Parathyroid adenoma (tissue), 2 donors: Measurements from ENCODE around the gene EDNRB.
"Not testable (repeated sequence)": the region's sequence is repeated elsewhere in the genome, so short reads cannot be mapped to it uniquely, and the experiment has no call there.

Source experiments
- H2AFZ ChIP-seq: fragments of 300-600 bp; sonication (generic); one replicate; pipeline ENCODE4 v1.7.0; 2017; ENCODE audit warnings: antibody characterized with exemption, mild to moderate bottlenecking
- H3K27ac ChIP-seq: fragments of 300-600 bp; sonication (generic); one replicate; pipeline ENCODE4 v1.7.0; 2017
- H3K27me3 ChIP-seq: fragments of 300-600 bp; sonication (generic); one replicate; pipeline ENCODE4 v1.7.0; 2017; ENCODE audit warnings: low read length; ENCODE audit not compliant: control insufficient read depth, insufficient read depth
- H3K36me3 ChIP-seq: fragments of 300-600 bp; sonication (generic); one replicate; pipeline ENCODE4 v1.7.0; 2017; ENCODE audit warnings: low read length; ENCODE audit not compliant: control insufficient read depth, insufficient read depth
- H3K4me1 ChIP-seq: fragments of 300-600 bp; sonication (generic); one replicate; pipeline ENCODE4 v1.7.0; 2017; ENCODE audit warnings: control low read depth
- H3K4me2 ChIP-seq: fragments of 300-600 bp; sonication (generic); one replicate; pipeline ENCODE4 v1.7.0; 2017; ENCODE audit warnings: low read length
- H3K4me3 ChIP-seq: fragments of 300-600 bp; sonication (generic); one replicate; pipeline ENCODE4 v1.7.0; 2017; ENCODE audit warnings: low read depth, low read length
- H3K79me2 ChIP-seq: fragments of 300-600 bp; sonication (generic); one replicate; pipeline ENCODE4 v1.7.0; 2017; ENCODE audit warnings: control low read depth
- H3K9ac ChIP-seq: fragments of 300-600 bp; sonication (generic); one replicate; pipeline ENCODE4 v1.7.0; 2017; ENCODE audit warnings: mild to moderate bottlenecking
- H3K9me3 ChIP-seq: fragments of 300-600 bp; sonication (generic); one replicate; pipeline ENCODE4 v1.7.0; 2017; ENCODE audit warnings: low read length; ENCODE audit not compliant: control insufficient read depth
- CTCF ChIP-seq: fragments of 300-600 bp; sonication (generic); IDR thresholded peaks from one replicate; pipeline ENCODE4 v1.7.0; 2017; ENCODE audit warnings: antibody characterized with exemption, mild to moderate bottlenecking
- donor health status: primary hyperparathyroidism.

The EDNRB gene

GRCh38 chr13:77918391-77919245, at the start of gene EDNRB:
Gene EDNRB (minus strand): TSS chr13:77918831. CDS start chr13:77918573, 258 bp downstream.
- Histone ChIP-seq H3K36me3 (no peaks in the 10 kb centered on the region), H2AFZ (peak within 1 kb of the TSS; percentile 64), H3K79me2 (no peaks in the 10 kb centered on the region), H3K27ac (peak within 1 kb of the TSS; percentile 78), H3K4me2 (peak within 1 kb of the TSS; percentile 86), H3K9ac (no peak within 1 kb of the TSS), H3K4me1 (no peaks in the 10 kb centered on the region), H3K27me3 (no peaks in the 10 kb centered on the region), H3K9me3 (no peaks in the 10 kb centered on the region), H3K4me3 (peak within 1 kb of the TSS; percentile 62)
- no peak for TF ChIP-seq CTCF

DNA sequence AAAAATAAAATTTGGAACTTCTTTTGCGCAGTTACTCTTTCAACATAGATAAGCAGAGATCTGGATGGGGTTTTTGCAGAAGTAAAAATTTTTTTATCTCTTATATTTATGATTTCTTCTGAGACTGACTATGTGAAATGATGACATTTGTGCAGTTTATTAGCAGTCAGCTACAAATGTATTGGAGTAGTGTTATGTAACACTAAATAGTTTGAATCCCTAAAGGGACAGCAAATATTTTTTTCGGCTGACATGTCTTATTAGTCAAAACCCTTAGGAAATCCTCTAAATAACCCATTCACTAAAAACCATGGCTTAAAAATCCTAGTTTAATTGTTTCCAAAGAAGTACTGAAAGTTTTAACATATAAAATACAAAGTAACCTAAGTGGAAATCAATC, 48.0 kb upstream of the EDNRB start:
- Histone ChIP-seq H3K79me2 (no peaks in the 10 kb centered on the region), H3K36me3 (no peaks in the 10 kb centered on the region), H3K4me1 (no peaks in the 10 kb centered on the region), H3K9me3 (no peaks in the 10 kb centered on the region), H2AFZ (no peak overlapping the region), H3K27me3 (no peaks in the 10 kb centered on the region), H3K27ac (no peak overlapping the region), H3K9ac (no peak overlapping the region), H3K4me2 (no peak overlapping the region), H3K4me3 (no peak overlapping the region)
- no peak for TF ChIP-seq CTCF

DNA sequence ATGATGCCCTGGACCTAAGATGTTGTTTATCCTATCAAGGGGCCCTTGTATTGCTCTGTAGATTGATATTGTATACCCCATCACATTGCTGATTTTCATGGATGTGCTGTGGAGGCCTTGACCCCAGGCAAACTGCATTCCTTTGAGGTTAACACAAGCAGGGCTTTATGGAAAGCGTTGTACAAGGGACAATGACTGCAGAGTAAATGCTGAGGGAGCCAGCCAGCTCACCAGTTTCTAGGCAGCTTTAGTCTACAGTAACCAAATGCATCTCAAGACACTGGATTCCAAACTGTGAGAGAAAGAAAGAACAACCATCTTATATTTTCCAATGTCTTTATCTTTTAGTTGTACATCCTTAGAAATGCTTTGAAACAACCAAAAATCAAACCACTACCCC, 34.1 kb upstream of the EDNRB start:
- TF ChIP-seq CTCF = no peak
- H3K27ac ChIP-seq = no peak overlapping the region

DNA sequence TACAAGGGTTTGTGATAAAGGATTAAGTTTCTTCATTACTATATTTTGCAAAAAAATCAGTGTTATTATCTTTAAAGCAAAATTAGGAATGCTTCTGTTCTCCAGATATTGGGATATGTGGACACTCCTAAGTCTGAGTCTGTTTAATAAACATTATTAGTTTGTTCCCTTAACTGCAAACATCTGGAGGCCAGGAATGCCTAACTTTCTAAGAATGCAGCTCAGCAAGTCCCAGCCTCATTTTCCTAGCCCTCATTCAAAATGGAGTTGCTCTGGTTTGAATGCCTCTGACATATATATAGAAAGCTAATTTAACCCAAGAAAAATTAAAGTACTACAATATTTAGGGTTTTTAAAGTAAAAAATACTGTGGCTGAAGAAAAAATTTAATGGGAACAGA, 33.6 kb upstream of the EDNRB start:
- TF ChIP-seq CTCF = no peak
- Histone ChIP-seq H2AFZ (no peak overlapping the region), H3K27ac (no peak overlapping the region), H3K27me3 (no peaks in the 10 kb centered on the region), H3K4me3 (no peak overlapping the region), H3K4me2 (no peak overlapping the region), H3K9ac (no peak overlapping the region), H3K36me3 (no peaks in the 10 kb centered on the region), H3K4me1 (no peaks in the 10 kb centered on the region), H3K9me3 (no peaks in the 10 kb centered on the region), H3K79me2 (no peaks in the 10 kb centered on the region)

More for the DNA sequence above, 34.1 kb upstream of the EDNRB start:
- Histone ChIP-seq H2AFZ (no peak overlapping the region), H3K9me3 (no peaks in the 10 kb centered on the region), H3K79me2 (no peaks in the 10 kb centered on the region), H3K4me3 (no peak overlapping the region), H3K27me3 (no peaks in the 10 kb centered on the region), H3K4me1 (no peaks in the 10 kb centered on the region), H3K36me3 (no peaks in the 10 kb centered on the region), H3K4me2 (no peak overlapping the region), H3K9ac (no peak overlapping the region)

DNA sequence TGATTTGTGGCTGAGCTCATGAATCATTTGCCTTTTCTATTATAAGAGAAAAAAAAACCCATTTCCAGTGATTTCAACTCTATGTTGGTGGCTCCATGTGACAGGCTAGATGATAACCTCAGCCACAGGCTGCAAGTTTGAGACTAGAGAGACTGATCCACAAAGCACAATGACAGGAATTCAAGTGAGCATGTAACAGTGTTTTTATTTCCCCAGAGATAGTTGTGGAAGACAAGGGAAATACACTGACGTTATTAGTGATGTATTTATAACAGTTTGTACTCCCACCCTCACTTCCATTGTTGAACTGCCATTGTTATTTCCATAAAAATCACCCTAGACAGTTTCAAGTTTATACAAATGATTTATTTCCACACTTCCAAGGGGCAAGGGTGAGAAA, 27.9 kb upstream of the EDNRB start:
- Histone ChIP-seq H3K9ac (no peak overlapping the region), H3K4me2 (no peak overlapping the region), H2AFZ (no peak overlapping the region), H3K4me3 (no peak overlapping the region), H3K79me2 (no peaks in the 10 kb centered on the region), H3K36me3 (no peaks in the 10 kb centered on the region), H3K27me3 (no peaks in the 10 kb centered on the region), H3K9me3 (no peaks in the 10 kb centered on the region), H3K27ac (no peak overlapping the region), H3K4me1 (no peaks in the 10 kb centered on the region)
- TF ChIP-seq CTCF = no peak

DNA sequence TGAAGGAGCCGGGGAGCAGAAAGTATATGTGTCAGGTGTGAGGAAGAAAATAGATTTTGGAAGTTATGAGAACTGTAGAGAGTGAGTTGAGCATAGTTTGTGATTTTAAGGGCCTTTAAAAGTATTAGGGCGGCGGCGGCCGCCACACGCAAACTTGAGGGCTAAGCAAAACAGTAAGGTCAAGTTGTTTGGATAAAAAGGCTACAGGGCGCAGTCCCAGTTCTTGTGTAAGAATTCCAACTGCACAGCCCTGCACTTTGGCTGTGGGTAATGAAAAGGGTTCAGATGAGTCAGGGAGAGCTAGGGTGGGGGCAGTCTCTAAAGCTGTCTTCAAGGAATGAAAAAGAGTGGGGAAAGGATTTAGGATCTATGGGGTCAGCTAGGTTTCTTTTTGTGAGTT, 16.4 kb upstream of the EDNRB start:
- not testable (repeated sequence) for H3K27me3 ChIP-seq, H2AFZ ChIP-seq, H3K9ac ChIP-seq, H3K4me1 ChIP-seq, H3K36me3 ChIP-seq, H3K79me2 ChIP-seq, H3K4me3 ChIP-seq, H3K9me3 ChIP-seq, H3K27ac ChIP-seq, H3K4me2 ChIP-seq
